Measurements from ENCODE around the gene SLC38A3. TPM values are rescaled to one million over a fixed set of nuclear protein-coding genes. Genes with fewer than 3 reads are reported as not detected.
A peak's percentile ranks its signal among the peaks of the same experiment; 100 is the strongest.
"Not testable (repeated sequence)": the region's sequence is repeated elsewhere in the genome, so short reads cannot be mapped to it uniquely, and the experiment has no call there.

Gene SLC38A3
- total RNA-seq, 1 donor from 2014 or later = not detected

GRCh38 chr3:50242381-50242770, 37.3 kb downstream of the SLC38A3 start:
- DNase-seq (no peak), ATAC-seq (no peak)
- peaks cover 58% of the 10 kb centered on the region for H3K36me3 ChIP-seq
- H3K9me3 ChIP-seq = no peaks in the 10 kb centered on the region
- peaks cover 95% of the 10 kb centered on the region for H3K4me1 ChIP-seq
- intact Hi-C loops (cut with DNase I) = no loop called here
- H3K27ac ChIP-seq = peak overlapping the region; percentile 96
- no peaks in the 10 kb centered on the region for H3K27me3 ChIP-seq (ENCODE audit: low read depth)
- TF ChIP-seq CTCF (IDR thresholded peaks at IDR 0.05) = no peak
- H3K4me3 ChIP-seq = peak overlapping the region; percentile 37

DNA sequence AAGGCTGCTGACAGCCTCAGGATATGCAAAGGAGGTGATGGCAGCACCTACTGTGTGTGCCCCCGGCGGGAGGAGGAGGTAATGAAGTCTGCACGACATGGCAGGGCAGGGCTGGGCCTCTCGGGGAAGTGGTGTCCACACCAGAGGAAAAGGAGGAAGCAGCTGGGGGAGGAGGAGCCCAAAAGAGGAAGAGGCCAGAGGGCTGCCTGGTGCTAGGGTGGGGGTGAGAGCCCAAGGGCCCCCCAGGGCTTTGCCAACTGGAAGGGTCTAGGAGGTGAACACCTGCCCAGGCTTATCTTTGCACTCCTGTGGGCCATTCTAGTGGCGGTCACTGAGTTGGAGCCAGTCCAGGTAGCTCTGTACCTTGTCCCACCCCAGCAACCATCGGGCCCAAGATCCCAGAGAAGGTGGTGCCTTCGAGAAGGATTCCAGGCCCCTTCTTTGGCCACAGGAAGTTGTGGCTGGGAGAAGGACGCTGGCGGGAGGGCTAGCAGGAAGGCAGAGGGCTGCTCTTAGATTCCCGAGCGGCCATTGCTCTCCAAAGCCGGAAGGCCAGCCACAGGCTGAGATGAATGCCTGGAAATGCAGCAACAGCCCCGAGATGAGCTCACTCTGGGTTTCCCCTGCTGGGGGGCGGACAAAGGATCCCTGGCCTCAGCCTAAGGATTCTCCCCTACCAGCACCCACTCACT, 37.9 kb downstream of the SLC38A3 start:
- peak; percentile 90 for DNase-seq
- intact Hi-C loops (cut with DNase I) = no loop called here
- Histone ChIP-seq H3K36me3 (peaks cover 63% of the 10 kb centered on the region), H3K4me1 (peaks cover 100% of the 10 kb centered on the region), H3K4me3 (peak overlapping the region; percentile 37), H3K27ac (peak overlapping the region; percentile 96), H3K9me3 (no peaks in the 10 kb centered on the region), H3K27me3 (ENCODE audit: low read depth) (no peaks in the 10 kb centered on the region)
- TF ChIP-seq CTCF (IDR thresholded peaks at IDR 0.05) = peak; percentile 20
- ATAC-seq = peak; percentile 44 to 63

DNA sequence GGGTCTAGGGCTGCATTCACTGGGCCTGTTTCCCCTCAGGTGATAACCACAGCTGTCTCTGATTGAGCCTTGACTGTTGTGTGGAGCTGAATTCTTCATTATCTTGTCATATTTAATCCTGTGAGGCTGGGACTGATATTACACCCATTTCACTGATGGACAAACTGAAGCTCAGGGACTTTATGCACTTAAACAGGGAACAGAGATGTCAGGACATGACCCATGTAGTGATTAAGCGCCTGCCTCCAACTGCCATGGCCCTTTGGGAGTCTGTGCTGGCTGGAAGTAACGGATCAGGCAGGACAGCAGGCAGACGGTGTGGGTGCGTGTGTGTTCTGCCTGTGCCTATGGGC, 38.4 kb downstream of the SLC38A3 start:
- intact Hi-C loops (cut with DNase I) = no loop called here
- H3K4me1 ChIP-seq = peaks cover 100% of the 10 kb centered on the region
- no peaks in the 10 kb centered on the region for H3K27me3 ChIP-seq (ENCODE audit: low read depth)
- H3K27ac ChIP-seq = peak overlapping the region; percentile 96
- no peak for ATAC-seq
- no peak for TF ChIP-seq CTCF (IDR thresholded peaks at IDR 0.05)
- H3K36me3 ChIP-seq = peaks cover 66% of the 10 kb centered on the region
- no peaks in the 10 kb centered on the region for H3K9me3 ChIP-seq
- peak overlapping the region; percentile 37 for H3K4me3 ChIP-seq
- no peak for DNase-seq

GRCh38 chr3:50244813-50245212, 39.7 kb downstream of the SLC38A3 start:
- Histone ChIP-seq H3K36me3 (peaks cover 63% of the 10 kb centered on the region), H3K27ac (peak overlapping the region; percentile 96), H3K4me3 (peak overlapping the region; percentile 17), H3K4me1 (peaks cover 100% of the 10 kb centered on the region)
- H3K9me3 ChIP-seq; intact Hi-C loops (cut with DNase I); ATAC-seq; DNase-seq; H3K27me3 ChIP-seq (ENCODE audit: low read depth): not testable (repeated sequence)

- TF ChIP-seq CTCF (IDR thresholded peaks at IDR 0.05) = no peak
- ATAC-seq = no peak
- intact Hi-C loops (cut with DNase I) = no loop called here
- peak overlapping the region; percentile 96 for H3K27ac ChIP-seq
- peaks cover 63% of the 10 kb centered on the region for H3K36me3 ChIP-seq
- H3K4me1 ChIP-seq = peaks cover 100% of the 10 kb centered on the region
- no peaks in the 10 kb centered on the region for H3K27me3 ChIP-seq (ENCODE audit: low read depth)
- no peak for DNase-seq
- no peaks in the 10 kb centered on the region for H3K9me3 ChIP-seq
- peak overlapping the region; percentile 52 for H3K4me3 ChIP-seq
These were observed 40.2 kb downstream of the SLC38A3 start for GRCh38 chr3:50245251-50245745.

- H3K36me3 ChIP-seq = peaks cover 63% of the 10 kb centered on the region
- no peaks in the 10 kb centered on the region for H3K9me3 ChIP-seq
- intact Hi-C loops (cut with DNase I) = no loop called here
- peaks cover 100% of the 10 kb centered on the region for H3K4me1 ChIP-seq
- H3K27ac ChIP-seq = peak overlapping the region; percentile 96
- ATAC-seq (peak; percentile 88 to 90), DNase-seq (peak; percentile 95)
- peak; percentile 99 for TF ChIP-seq CTCF (IDR thresholded peaks at IDR 0.05)
- H3K27me3 ChIP-seq (ENCODE audit: low read depth) = no peaks in the 10 kb centered on the region
- H3K4me3 ChIP-seq = peak overlapping the region; percentile 52
These were observed 40.9 kb downstream of the SLC38A3 start for GRCh38 chr3:50245831-50246516.
